Mucosa of rectum (tissue), 2 donors: ENCODE measurements around the gene ATXN1.
A peak's percentile ranks its signal among the peaks of the same experiment; 100 is the strongest.

Source experiments
- H3K27ac ChIP-seq, 2 donors: one replicate each; pipeline ENCODE4 v1.7.0; 2013; ENCODE audit warnings: inconsistent platforms in 2 of 2, low read depth in 2 of 2, low read length in 2 of 2
- H3K27me3 ChIP-seq, 2 donors: one replicate each; pipeline ENCODE4 v1.7.0; 2013; ENCODE audit warnings: low read length in 2 of 2; ENCODE audit not compliant: control insufficient read depth in 2 of 2, insufficient read depth in 2 of 2
- H3K36me3 ChIP-seq, 2 donors: one replicate each; pipeline ENCODE4 v1.7.0; 2013; ENCODE audit warnings: low read length in 2 of 2; ENCODE audit not compliant: control insufficient read depth in 2 of 2, insufficient read depth in 2 of 2
- H3K4me1 ChIP-seq, 2 donors: one replicate each; pipeline ENCODE4 v1.7.0; 2013; ENCODE audit warnings: low read length in 2 of 2, mild to moderate bottlenecking in 1 of 2; ENCODE audit not compliant: control insufficient read depth in 2 of 2, insufficient read depth in 2 of 2
- H3K4me3 ChIP-seq, 2 donors: one replicate each; pipeline ENCODE4 v1.7.0; 2013; ENCODE audit warnings: low read length in 2 of 2
- H3K9ac ChIP-seq, 2 donors: one replicate each; pipeline ENCODE4 v1.7.0; 2013; ENCODE audit warnings: low read length in 2 of 2, low read depth in 1 of 2, mild to moderate bottlenecking in 1 of 2
- H3K9me3 ChIP-seq, 2 donors: one replicate each; pipeline ENCODE4 v1.7.0; 2013; ENCODE audit warnings: low read length in 2 of 2; ENCODE audit not compliant: control insufficient read depth in 2 of 2
- donor health status: healthy.
- donor health status: Normal muscosa, but diverticular disease.

The ATXN1 gene

GRCh38 chr6:16761471-16762267 lies 409 bp upstream of the ATXN1 start:
- Histone ChIP-seq H3K27ac (peak overlapping the region; percentile 98), H3K36me3 (no peaks in the 10 kb centered on the region), H3K4me1 (peaks cover 5 to 19% of the 10 kb centered on the region in 2 donors), H3K27me3 (no peaks in the 10 kb centered on the region), H3K9me3 (no peaks in the 10 kb centered on the region), H3K4me3 (peak overlapping the region; percentile 91 to 97), H3K9ac (peak overlapping the region; percentile 78 to 80)

GRCh38 chr6:16759646-16760515 lies 1.4 kb downstream of the ATXN1 start:
- Histone ChIP-seq H3K27me3 (no peaks in the 10 kb centered on the region), H3K27ac (peak overlapping the region; percentile 98), H3K36me3 (no peaks in the 10 kb centered on the region), H3K4me3 (peak overlapping the region; percentile 76 to 97), H3K4me1 (peaks cover 12 to 28% of the 10 kb centered on the region in 2 donors), H3K9ac (peak overlapping the region; percentile 74 to 92), H3K9me3 (no peaks in the 10 kb centered on the region)

DNA sequence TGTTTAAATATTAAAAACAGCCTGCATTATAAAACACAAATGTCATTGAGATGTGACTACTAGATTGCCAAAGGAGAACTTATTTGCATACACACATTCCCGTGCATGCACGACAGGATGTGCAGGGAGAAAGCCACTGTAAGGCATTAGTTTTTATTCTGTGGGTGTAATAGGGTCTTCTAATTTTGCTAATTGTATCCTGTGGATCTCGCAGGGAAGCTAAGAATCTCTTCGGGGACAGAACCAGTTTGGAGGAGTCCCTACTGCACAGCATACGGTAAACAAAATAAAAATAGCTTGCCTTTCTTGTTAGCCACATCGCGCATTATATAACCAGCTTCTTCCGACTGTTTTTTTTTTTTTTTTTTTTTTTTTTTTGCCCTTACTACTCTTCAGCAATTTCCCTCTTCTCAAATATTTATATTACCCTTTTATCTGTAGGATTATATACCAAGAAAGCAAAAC lies 2.0 kb downstream of the ATXN1 start:
- no peaks in the 10 kb centered on the region for H3K27me3 ChIP-seq
- peak overlapping the region; percentile 76 to 97 for H3K4me3 ChIP-seq
- H3K9ac ChIP-seq: peak overlapping the region; percentile 74 to 92
- peak overlapping the region; percentile 98 for H3K27ac ChIP-seq
- H3K9me3 ChIP-seq: no peaks in the 10 kb centered on the region
- no peaks in the 10 kb centered on the region for H3K36me3 ChIP-seq
- peaks cover 16 to 35% of the 10 kb centered on the region in 2 donors for H3K4me1 ChIP-seq

- H3K27me3 ChIP-seq: no peaks in the 10 kb centered on the region
- peaks cover 17 to 38% of the 10 kb centered on the region in 2 donors for H3K4me1 ChIP-seq
- H3K4me3 ChIP-seq: peak overlapping the region; percentile 76 to 97
- H3K9me3 ChIP-seq: no peaks in the 10 kb centered on the region
- no peaks in the 10 kb centered on the region for H3K36me3 ChIP-seq
- peak overlapping the region; percentile 22 to 98 for H3K27ac ChIP-seq
- H3K9ac ChIP-seq: peak overlapping the region in 1 of 2 donors; percentile 74
Measured at GRCh38 chr6:16758163-16758975, 2.9 kb downstream of the ATXN1 start.

- no peak overlapping the region for H3K4me3 ChIP-seq
- H3K36me3 ChIP-seq: no peaks in the 10 kb centered on the region
- no peaks in the 10 kb centered on the region for H3K9me3 ChIP-seq
- H3K9ac ChIP-seq: no peak overlapping the region
- H3K27ac ChIP-seq: no peak overlapping the region
- H3K4me1 ChIP-seq: peaks cover 25 to 42% of the 10 kb centered on the region in 2 donors
- H3K27me3 ChIP-seq: no peaks in the 10 kb centered on the region
Measured at GRCh38 chr6:16757332-16757731, 3.9 kb downstream of the ATXN1 start.

GRCh38 chr6:16756660-16757255 lies 4.5 kb downstream of the ATXN1 start:
- Histone ChIP-seq H3K4me1 (peaks cover 31 to 42% of the 10 kb centered on the region in 2 donors), H3K27ac (no peak overlapping the region), H3K36me3 (no peaks in the 10 kb centered on the region), H3K4me3 (no peak overlapping the region), H3K9me3 (no peaks in the 10 kb centered on the region), H3K27me3 (no peaks in the 10 kb centered on the region), H3K9ac (no peak overlapping the region)

DNA sequence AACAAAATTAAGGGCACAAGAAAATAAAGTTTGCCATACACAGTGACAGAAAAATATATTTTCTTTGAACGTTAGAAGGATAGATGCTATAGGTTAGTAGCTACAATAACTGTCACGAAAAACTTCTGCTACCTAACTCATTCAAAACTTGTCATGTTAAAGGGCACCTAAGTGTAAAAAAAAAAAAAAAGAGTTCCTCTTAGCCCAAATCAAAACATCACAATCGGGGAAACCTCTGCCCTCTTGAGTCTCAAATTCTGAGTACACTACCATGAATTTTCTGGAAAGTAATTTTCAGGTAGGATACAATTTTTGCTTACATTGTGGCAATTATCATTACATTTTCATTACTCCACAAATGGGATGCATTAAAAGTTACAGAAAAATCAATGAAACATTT lies 5.7 kb downstream of the ATXN1 start:
- H3K9ac ChIP-seq: no peak overlapping the region
- no peaks in the 10 kb centered on the region for H3K27me3 ChIP-seq
- H3K27ac ChIP-seq: peak overlapping the region in 1 of 2 donors; percentile 31
- peaks cover 38 to 50% of the 10 kb centered on the region in 2 donors for H3K4me1 ChIP-seq
- H3K36me3 ChIP-seq: no peaks in the 10 kb centered on the region
- H3K9me3 ChIP-seq: no peaks in the 10 kb centered on the region
- H3K4me3 ChIP-seq: no peak overlapping the region

DNA sequence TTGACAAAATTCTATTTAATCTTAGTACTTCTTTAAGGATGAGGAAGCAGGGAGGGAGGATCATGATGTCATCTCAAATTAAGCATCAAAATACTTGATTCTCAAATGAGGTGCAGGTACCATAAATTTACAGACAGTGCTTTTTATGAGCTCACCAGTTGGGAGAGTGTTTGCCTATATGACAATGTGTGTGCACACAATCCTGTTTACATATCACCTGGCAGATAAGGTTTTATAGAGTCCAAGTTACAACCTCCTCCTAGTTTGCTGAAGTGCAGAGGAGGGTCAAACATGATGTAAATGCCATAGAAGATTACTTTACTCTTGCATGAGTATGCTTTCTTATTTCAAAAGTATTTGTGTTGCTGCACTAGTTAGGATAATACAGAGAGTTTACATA lies 6.4 kb downstream of the ATXN1 start:
- Histone ChIP-seq H3K27me3 (no peaks in the 10 kb centered on the region), H3K4me3 (no peak overlapping the region), H3K36me3 (peaks cover under 1% of the 10 kb centered on the region in 2 donors), H3K9ac (no peak overlapping the region), H3K27ac (peak overlapping the region; percentile 46 to 56), H3K9me3 (no peaks in the 10 kb centered on the region), H3K4me1 (peaks cover 38 to 50% of the 10 kb centered on the region in 2 donors)

GRCh38 chr6:16754274-16754673 lies 7.0 kb downstream of the ATXN1 start:
- H3K27me3 ChIP-seq: no peaks in the 10 kb centered on the region
- no peaks in the 10 kb centered on the region for H3K9me3 ChIP-seq
- no peak overlapping the region for H3K9ac ChIP-seq
- H3K27ac ChIP-seq: peak overlapping the region; percentile 46 to 56
- H3K36me3 ChIP-seq: peaks cover 5 to 7% of the 10 kb centered on the region in 2 donors
- H3K4me1 ChIP-seq: peaks cover 38 to 54% of the 10 kb centered on the region in 2 donors
- H3K4me3 ChIP-seq: no peak overlapping the region
